ENCODE results near the gene MKNK1.

The MKNK1 gene

DNA sequence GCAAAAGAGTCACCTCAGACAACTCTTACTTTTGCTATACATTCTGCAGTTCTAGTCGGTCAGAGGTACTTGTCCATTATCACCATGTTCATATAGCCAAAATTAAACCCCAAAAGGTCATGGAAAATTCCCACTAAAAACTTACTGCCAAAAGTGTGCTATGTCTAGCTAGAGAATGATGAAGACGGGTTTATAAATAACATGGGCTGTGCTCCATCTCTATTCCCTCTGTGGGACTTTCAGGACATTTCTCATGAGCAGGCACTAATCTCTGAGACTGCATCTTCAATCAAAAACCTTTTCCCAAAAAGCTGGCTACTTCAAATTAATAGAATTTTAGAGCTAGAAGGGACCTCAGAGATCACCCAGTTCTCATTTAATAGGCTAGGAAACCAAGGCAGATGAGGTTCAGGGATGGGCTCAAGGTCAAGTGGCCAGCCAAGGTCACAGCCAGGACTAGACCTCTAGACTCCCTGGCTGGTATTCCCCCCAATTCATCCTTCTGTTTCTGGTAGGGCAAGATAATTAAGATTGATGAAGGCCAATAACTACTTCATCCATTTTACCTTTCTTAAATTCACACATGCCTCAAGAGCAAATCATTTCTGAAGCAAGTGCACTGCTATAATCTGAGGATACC, 33.5 kb upstream of the MKNK1 start:
- no peak for ATAC-seq
- Mint-ChIP-seq H3K36me3 (ENCODE audit: low read depth) (peaks cover 20% of the 10 kb centered on the region), H3K27me3 (no peaks in the 10 kb centered on the region)

DNA sequence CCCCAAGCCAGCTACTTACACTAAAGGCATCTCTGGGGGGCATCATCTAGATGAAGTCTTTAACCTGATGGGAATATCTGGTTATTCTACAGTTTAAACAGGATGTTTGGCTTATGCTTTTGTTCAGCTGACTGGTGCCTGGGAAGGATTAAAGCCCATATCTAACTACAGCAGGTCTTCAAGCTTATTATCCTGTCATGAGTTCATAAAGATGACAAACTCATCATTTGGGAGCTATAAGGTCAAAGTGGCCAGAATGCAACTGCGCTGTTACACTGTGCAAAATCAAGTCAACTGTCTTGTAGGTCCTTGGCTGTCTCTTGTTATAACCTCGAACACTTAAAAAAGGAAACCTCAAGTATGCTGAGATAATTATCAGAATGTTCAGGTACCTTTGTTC, 31.1 kb upstream of the MKNK1 start:
- peaks cover 25% of the 10 kb centered on the region for H3K36me3 Mint-ChIP-seq (ENCODE audit: low read depth)
- DNase-seq (no peak), ATAC-seq (no peak)
- no peak overlapping the region for H3K27ac Mint-ChIP-seq
- no peak overlapping the region for H3K4me3 Mint-ChIP-seq
- no peaks in the 10 kb centered on the region for H3K4me1 Mint-ChIP-seq
- no peaks in the 10 kb centered on the region for H3K9me3 Mint-ChIP-seq
- no peaks in the 10 kb centered on the region for H3K27me3 Mint-ChIP-seq

More for the DNA sequence above, 33.5 kb upstream of the MKNK1 start:
- no peak for DNase-seq
- Mint-ChIP-seq H3K27ac (no peak overlapping the region), H3K4me3 (no peak overlapping the region), H3K4me1 (no peaks in the 10 kb centered on the region), H3K9me3 (no peaks in the 10 kb centered on the region)

DNA sequence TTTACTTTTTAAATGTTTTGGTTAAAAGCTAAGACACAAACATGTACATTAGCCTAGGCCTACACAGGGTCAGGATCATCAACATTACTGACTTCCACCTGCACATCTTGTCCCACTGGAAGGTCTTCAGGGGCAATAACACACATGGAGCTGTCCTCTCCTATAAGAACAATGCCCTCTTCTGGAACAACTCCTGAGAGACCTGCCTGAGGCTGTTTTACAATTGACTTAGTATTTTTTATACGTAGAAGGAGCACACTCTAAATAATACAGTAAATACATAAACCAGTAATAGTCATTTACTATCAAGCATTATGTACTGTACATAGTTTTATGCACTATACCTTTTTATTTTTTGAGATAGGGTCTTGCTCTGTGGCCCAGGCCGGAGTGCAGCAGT, 26.7 kb upstream of the MKNK1 start:
- Mint-ChIP-seq H3K27me3 (no peaks in the 10 kb centered on the region), H3K4me1 (no peaks in the 10 kb centered on the region), H3K36me3 (ENCODE audit: low read depth) (peaks cover 20% of the 10 kb centered on the region), H3K27ac (no peak overlapping the region), H3K9me3 (no peaks in the 10 kb centered on the region), H3K4me3 (no peak overlapping the region)
- DNase-seq = no peak
- no peak for ATAC-seq

DNA sequence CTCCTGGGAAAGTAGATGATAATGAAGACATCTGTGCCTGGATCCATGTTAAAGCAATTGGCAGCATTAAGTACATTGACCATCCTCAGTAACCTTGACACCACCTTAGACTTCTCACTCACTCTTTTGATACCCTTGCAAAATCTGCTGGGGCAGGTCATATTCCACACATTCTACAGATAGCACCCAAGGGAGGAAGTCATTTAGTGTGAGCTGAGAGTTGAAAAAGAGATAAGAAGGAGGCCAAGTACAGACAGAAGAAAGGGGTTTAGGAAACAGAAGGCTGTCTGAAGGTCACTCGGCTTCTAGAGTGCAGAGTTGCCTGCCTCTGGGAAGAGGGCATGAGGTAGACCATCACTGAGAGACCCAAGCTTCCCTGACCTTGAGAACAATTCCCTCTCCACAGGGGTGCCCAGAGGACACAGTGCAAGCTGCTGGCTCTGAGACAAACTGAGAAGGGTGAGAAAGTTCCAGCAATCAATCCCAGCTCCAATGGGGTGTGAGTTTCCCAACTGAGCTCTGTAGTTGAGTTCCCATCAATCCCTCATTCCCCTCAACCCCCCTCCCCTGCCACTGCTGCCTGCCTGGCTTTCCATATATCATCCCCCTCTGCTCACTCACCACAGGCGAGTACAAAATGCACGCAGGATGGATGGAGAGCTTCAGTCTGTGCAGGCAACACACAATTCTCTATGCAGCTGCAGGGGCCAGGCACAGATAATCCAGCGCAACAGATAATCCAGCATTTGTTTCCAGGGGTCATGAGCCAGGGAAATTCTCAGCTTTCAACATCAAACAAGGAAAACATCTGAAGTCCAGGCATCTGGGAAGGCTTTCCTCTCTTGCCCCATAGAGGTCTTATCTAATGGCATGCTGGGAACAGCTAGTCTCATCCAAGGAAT, 19.9 kb upstream of the MKNK1 start:
- Mint-ChIP-seq H3K27me3 (no peaks in the 10 kb centered on the region), H3K27ac (no peak overlapping the region), H3K9me3 (no peaks in the 10 kb centered on the region), H3K36me3 (ENCODE audit: low read depth) (no peaks in the 10 kb centered on the region), H3K4me3 (no peak overlapping the region), H3K4me1 (peaks cover 6% of the 10 kb centered on the region)
- DNase-seq = no peak
- ATAC-seq = no peak

DNA sequence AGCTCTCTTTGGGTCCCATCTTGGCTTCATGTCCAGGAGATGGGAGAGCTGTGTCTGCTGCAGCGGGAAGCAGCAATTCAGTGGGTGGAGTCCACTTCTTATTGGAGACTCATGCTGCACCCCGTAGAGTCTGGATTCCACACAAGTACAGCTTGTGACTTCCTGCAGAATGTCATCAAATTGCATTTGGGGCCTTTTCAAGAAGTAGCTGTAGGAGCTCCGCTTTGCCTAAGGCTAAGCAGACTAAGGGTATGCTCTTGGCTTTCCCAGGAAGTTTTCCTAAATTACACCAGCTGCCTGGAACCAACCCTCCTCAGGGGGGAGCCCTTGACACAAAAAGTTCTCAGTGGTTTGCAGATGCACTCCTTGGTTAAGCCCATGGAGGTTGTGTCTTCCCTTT, 18.3 kb upstream of the MKNK1 start:
- H3K27ac Mint-ChIP-seq = no peak overlapping the region

DNA sequence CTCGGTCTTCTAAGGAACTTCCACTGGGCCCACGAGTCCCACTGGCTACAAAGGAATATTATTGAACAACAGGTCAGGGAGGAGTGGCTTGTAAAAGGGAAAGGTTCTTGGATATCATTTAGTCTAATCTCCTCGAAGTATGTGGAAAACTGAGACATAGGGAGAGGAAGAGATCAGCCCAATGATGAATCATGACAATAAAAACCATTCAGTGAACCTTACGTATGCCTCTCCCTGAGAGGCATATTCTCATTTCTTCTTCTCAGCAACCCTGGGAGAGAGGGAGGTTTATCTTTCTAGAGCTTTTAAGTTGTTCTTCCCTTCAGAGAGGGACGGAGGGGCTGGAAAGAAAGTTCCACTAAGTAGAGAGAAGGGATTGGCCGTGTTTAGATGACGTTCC, 17.9 kb upstream of the MKNK1 start:
- ATAC-seq = no peak

More for the DNA sequence above, 18.3 kb upstream of the MKNK1 start:
- no peak for DNase-seq
- Mint-ChIP-seq H3K4me1 (peaks cover 17% of the 10 kb centered on the region), H3K4me3 (no peak overlapping the region), H3K9me3 (no peaks in the 10 kb centered on the region), H3K36me3 (ENCODE audit: low read depth) (no peaks in the 10 kb centered on the region), H3K27me3 (no peaks in the 10 kb centered on the region)
- no peak for ATAC-seq

DNA sequence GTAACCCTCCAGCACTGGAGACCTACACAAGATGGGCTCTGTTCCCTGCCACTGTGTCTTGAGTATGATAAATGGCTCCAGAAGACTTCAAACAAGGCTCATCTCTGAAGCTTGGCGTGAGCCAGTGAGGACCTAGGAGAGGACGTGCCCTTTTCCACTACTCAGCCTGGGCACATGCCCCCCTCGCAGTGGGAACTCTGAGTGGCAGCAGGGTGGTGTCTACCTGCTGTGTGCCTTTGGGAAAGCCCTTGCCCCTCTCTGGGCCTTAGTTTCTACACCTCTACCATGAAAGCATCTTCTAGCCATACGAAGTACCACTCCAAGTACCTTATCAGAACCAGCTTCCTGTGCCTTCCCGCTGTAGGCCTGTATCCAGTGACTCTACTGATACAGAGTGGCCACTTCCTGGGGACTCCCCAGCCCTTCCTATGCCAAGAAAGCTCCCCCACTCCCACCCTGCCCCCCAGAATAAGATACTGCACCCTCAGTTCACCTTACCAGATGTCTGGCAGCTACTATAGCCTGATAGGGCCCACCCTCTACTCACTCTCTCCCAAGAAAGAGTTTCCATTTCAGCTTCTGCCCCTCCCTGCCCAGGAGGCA, 15.7 kb upstream of the MKNK1 start:
- DNase-seq = no peak
- ATAC-seq = no peak
- no peaks in the 10 kb centered on the region for H3K36me3 Mint-ChIP-seq (ENCODE audit: low read depth)
- H3K4me1 Mint-ChIP-seq = peaks cover 36% of the 10 kb centered on the region
- H3K4me3 Mint-ChIP-seq = no peak overlapping the region
- no peaks in the 10 kb centered on the region for H3K9me3 Mint-ChIP-seq
- H3K27ac Mint-ChIP-seq = no peak overlapping the region
- H3K27me3 Mint-ChIP-seq = no peaks in the 10 kb centered on the region

More for the DNA sequence above, 17.9 kb upstream of the MKNK1 start:
- Mint-ChIP-seq H3K27ac (no peak overlapping the region), H3K9me3 (no peaks in the 10 kb centered on the region), H3K4me1 (peaks cover 21% of the 10 kb centered on the region), H3K4me3 (no peak overlapping the region), H3K27me3 (no peaks in the 10 kb centered on the region), H3K36me3 (ENCODE audit: low read depth) (no peaks in the 10 kb centered on the region)
- no peak for DNase-seq

DNA sequence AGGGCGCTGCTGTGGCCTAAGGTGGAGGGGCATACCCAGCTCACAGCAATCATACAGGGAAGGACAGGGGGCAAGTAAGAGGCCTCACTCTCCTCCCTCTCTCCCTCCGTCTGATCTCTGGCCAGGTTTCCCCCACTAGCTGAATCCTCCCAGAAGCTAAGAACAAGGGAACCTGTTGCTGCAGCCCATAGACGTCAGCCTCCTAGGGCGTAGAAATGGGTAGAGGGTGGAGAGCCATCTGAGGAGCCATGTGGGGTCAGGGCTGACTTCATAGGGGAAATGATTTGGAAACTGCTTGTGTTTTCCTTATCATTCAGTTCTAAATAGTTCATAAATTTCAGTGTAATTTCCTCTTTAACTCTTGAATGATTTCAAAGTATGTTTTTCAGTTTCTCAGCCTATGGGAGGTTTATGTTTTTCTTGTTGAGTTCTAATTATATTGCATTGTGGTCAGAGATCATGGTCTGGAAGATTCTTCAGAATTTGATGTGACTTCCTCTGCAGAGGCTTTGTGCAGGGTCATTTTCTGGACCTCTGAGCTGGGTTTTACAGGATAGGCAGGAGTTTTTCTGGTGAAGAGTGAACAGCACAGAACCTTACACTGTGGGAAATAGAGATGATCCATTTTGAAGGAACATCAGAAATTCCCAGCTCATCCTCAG, 14.8 kb upstream of the MKNK1 start:
- Mint-ChIP-seq H3K36me3 (ENCODE audit: low read depth) (no peaks in the 10 kb centered on the region), H3K9me3 (no peaks in the 10 kb centered on the region), H3K27me3 (no peaks in the 10 kb centered on the region), H3K27ac (no peak overlapping the region), H3K4me1 (peaks cover 45% of the 10 kb centered on the region), H3K4me3 (no peak overlapping the region)
- DNase-seq = no peak
- no peak for ATAC-seq

DNA sequence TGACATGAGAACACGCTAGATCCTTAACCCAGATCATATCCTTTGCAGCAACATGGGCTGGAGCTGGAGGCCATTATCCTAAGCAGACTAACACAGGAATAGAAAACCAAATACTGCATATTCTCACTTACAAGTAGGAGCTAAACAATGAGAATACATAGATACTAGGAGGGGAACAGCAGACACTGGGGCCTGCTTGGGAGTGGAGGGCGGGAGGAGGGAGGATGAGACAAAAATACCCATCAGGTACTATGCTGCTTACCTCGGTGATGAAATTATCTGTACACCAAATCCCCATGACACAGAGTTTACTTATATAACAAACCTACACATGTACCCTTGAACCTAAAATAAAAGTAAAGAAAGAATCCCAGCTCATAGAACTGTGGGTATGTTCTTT, 13.8 kb upstream of the MKNK1 start:
- no peak overlapping the region for H3K4me3 Mint-ChIP-seq
- no peak for ATAC-seq
- H3K9me3 Mint-ChIP-seq = no peaks in the 10 kb centered on the region
- H3K27me3 Mint-ChIP-seq = no peaks in the 10 kb centered on the region
- DNase-seq = no peak
- peaks cover 53% of the 10 kb centered on the region for H3K4me1 Mint-ChIP-seq
- H3K36me3 Mint-ChIP-seq (ENCODE audit: low read depth) = no peaks in the 10 kb centered on the region
- H3K27ac Mint-ChIP-seq = peak overlapping the region; percentile 21

DNA sequence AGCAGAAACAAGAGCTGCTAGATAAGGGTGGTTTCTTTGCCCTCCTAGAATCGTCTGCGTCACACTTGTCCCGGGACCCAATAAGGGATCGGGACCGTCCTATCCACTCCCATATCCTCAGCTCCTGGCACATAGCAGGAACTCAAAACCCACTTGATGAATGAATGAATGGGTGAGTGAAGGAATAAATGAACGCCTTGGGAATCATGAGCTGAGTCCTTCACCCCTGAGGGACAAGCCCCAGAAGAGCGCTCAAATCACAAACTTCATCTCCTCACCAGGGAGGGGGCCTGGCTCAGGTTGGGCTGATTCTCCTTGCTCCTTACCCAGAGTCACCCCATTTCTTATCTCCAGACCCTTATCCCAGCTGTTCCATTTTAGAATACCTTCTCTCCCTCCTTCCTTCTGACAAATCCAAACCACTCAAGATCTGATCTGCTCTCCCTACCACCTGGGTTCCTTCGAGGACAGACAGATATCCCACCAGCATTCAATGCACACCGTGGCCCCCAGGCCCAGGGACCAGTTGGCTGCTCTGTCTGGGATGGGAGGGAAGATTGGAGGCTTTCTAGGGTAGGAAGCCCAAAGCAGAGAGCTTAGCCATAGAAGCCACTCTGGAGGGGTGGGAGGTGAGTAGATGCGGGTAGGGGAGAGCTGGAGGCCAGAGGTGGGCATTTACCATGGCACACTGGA, 13.2 kb upstream of the MKNK1 start:
- Mint-ChIP-seq H3K4me1 (peaks cover 56% of the 10 kb centered on the region), H3K27me3 (no peaks in the 10 kb centered on the region), H3K4me3 (peak overlapping the region; percentile 86), H3K9me3 (no peaks in the 10 kb centered on the region), H3K27ac (peak overlapping the region; percentile 80), H3K36me3 (ENCODE audit: low read depth) (peaks cover 3% of the 10 kb centered on the region)
- DNase-seq (no peak), ATAC-seq (no peak)

DNA sequence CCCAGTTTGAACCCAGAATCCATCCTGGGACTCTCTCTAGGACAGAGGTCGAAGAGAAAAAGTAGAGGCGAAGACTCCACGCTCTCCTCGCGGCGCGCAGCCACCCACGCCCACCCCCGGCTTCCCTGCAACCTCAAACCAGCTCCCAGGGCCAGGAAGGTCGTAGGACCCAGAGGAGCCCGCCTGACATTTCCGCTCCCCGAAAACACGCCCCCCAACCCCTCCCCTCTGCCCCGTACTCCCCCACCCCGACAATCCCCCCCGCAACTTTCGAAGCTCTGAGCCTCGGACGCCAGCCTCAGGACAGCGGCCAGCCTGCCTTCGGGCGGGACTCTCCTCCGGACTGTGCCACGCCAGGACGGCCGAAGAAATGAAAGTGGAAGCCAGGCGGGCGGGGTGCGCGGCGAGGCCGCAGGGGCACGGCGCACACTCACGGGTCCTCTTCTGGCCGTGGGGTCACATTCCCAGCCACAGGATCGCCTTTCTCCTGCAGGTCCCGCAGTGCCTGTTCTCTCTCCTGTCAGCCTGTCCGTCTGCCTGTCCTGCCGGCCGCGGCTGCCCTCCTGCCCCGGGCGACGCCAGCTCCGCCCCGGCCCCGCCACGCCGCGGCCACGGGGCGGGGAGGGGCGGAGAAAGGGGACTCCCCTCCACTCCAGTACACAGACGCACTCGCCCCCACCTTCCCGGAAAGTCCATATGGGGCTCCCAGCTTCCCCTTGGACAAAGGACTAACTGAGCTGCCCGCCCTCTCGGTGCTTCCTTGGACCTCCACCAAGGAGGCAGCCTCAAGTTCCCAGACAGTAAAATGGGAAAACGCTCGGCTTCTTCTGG, 12.4 kb upstream of the MKNK1 start, which contains the start of gene MOB3C:
TSS of gene MOB3C (minus strand) at position 535 of the 831 bp plus-strand sequence. CDS start 3,490 bp downstream, outside the sequence.
- no peaks in the 10 kb centered on the region for H3K27me3 Mint-ChIP-seq

DNA sequence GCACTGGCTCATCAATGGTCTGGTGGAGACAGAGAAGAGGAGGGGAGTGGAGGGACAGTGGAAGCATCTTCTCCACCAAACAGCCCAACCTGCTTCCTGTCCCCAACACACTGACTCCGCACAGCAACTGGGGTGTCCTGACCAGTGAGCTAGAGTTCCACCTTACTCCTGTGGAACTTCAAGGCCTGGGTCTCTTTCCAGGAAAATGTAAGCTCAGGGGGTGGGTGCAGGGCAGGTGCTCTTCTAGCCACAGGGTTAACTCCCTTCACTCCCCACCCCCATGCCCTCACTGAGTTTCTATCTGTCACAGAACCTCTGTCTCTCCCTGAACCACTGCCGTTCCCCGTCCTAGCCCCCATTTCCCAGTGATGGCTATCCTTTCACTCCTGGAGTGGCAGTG, 11.7 kb upstream of the MKNK1 start:
- Mint-ChIP-seq H3K4me3 (peak overlapping the region; percentile 86), H3K36me3 (ENCODE audit: low read depth) (peaks cover 3% of the 10 kb centered on the region), H3K9me3 (no peaks in the 10 kb centered on the region), H3K27ac (peak overlapping the region; percentile 85), H3K27me3 (no peaks in the 10 kb centered on the region), H3K4me1 (peaks cover 58% of the 10 kb centered on the region)
- DNase-seq = peak; percentile 22
- peak; percentile 15 for ATAC-seq

More for the DNA sequence above, 12.4 kb upstream of the MKNK1 start, which contains the start of gene MOB3C:
- peaks cover 3% of the 10 kb centered on the region for H3K36me3 Mint-ChIP-seq (ENCODE audit: low read depth)
- peak within 1 kb of the TSS; percentile 86 for H3K4me3 Mint-ChIP-seq
- H3K4me1 Mint-ChIP-seq = peaks cover 59% of the 10 kb centered on the region
- H3K27ac Mint-ChIP-seq = peak within 1 kb of the TSS; percentile 85
- no peaks in the 10 kb centered on the region for H3K9me3 Mint-ChIP-seq
- ATAC-seq = peak; percentile 67
- peak; percentile 70 for DNase-seq

DNA sequence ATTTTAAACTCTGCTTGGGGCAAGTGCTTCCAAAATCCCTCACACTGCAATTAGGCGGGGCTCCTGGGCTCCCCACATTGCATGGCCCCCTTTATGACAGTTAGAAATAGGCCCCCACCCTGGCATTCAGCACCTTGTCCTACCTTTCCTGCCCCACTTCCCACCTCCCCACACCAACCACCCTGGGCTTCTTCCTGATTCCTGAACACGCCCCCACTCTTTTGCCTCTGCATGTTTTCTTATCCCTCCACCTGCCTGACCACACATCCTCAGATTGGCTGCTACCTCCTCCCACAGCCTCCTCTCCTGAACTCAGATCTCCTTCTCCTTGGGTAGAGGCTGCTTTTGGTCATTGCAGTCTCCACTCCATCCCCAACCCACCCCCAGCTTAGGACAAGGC, 11.0 kb upstream of the MKNK1 start:
- Mint-ChIP-seq H3K36me3 (ENCODE audit: low read depth) (peaks cover 4% of the 10 kb centered on the region), H3K27me3 (no peaks in the 10 kb centered on the region), H3K4me3 (peak overlapping the region; percentile 86), H3K27ac (peak overlapping the region; percentile 85), H3K4me1 (peaks cover 56% of the 10 kb centered on the region), H3K9me3 (no peaks in the 10 kb centered on the region)
- DNase-seq (no peak), ATAC-seq (no peak)

Measured in activated naive CD8-positive, alpha-beta T cell treated with anti-CD3 and anti-CD28 coated beads, Interleukin-2, amount 50 U/mL, for 24 hours (primary cell).